Panc1 (cell line): Measurements from ENCODE around the gene B4GALT4. TPM values are rescaled to one million over a fixed set of nuclear protein-coding genes. Genes with fewer than 3 reads are reported as not detected.

Experiments used
- ATAC-seq: fragments of 200-7000 bp; cut with Tn5 transposase; 2 replicates; pipeline ENCODE4 v1.9.1; 2020; ENCODE audit warnings: mild to moderate bottlenecking, moderate library complexity
- BruUV-seq: library from RNA; stranded (reverse); fragments of 400-500 nt; replicated peaks from 2 replicates; lab custom pipeline; 2021; lab: Mats Ljungman, UMichigan
- CTCF ChIA-PET: fragments of 300-600 bp; sonication (Branson Sonifier 250); formaldehyde crosslinking; loops from one replicate; lab custom pipeline; 2022; ENCODE audit warnings: antibody characterized with exemption; lab: Charles Lee
- POLR2A ChIA-PET: fragments of 300-600 bp; sonication (Branson Sonifier 250); formaldehyde crosslinking; loops from one replicate; lab custom pipeline; 2022; ENCODE audit warnings: antibody characterized with exemption; lab: Charles Lee
- DNase-seq: peaks from one replicate; pipeline ENCODE4 v3.0.0-alpha.2; 2010; ENCODE audit warnings: low read depth, low spot score
- H3K27ac ChIP-seq: 2 replicates; pipeline ENCODE4 v1.5.1; 2011; ENCODE audit warnings: mild to moderate bottlenecking, low read length, inconsistent platforms
- H3K27me3 ChIP-seq: fragments of 200-500 bp; sonication (Bioruptor generic); 2 replicates; pipeline ENCODE4 v1.6.0; 2014; ENCODE audit warnings: low read length, inconsistent platforms; ENCODE audit not compliant: control insufficient read depth, insufficient read depth
- H3K36me3 ChIP-seq: fragments of 200-500 bp; sonication (Bioruptor generic); 2 replicates; pipeline ENCODE4 v1.5.1; 2014; ENCODE audit warnings: inconsistent platforms, mild to moderate bottlenecking, low read length, moderate library complexity; ENCODE audit not compliant: control insufficient read depth, insufficient read depth
- H3K4me1 ChIP-seq: 2 replicates; pipeline ENCODE4 v1.5.1; 2011; ENCODE audit warnings: inconsistent platforms, mild to moderate bottlenecking, low read length, moderate library complexity; ENCODE audit not compliant: control insufficient read depth, insufficient read depth
- H3K4me3 ChIP-seq, 2 experiments: 2 replicates each; pipeline ENCODE4 v1.5.1; 2011 to 2012; ENCODE audit warnings: low read depth in 2 of 2, low read length in 2 of 2, mild to moderate bottlenecking in 2 of 2, inconsistent platforms in 1 of 2, moderate library complexity in 1 of 2
- H3K9me3 ChIP-seq: fragments of 200-500 bp; sonication (Bioruptor generic); 2 replicates; pipeline ENCODE4 v1.5.1; 2014; ENCODE audit warnings: low read depth, mild to moderate bottlenecking, inconsistent platforms, low read length, moderate library complexity; ENCODE audit not compliant: control insufficient read depth, insufficient read depth
- CTCF ChIP-seq: fragments of 450-650 bp; IDR thresholded peaks from 2 replicates; pipeline ENCODE4 v1.5.1; 2017; ENCODE audit warnings: mild to moderate bottlenecking
- POLR2AphosphoS5 ChIP-seq: IDR thresholded peaks from 2 replicates; pipeline ENCODE4 v1.6.1; 2012; ENCODE audit warnings: mild to moderate bottlenecking, low read depth, low read length, moderate library complexity
- SIN3A ChIP-seq: IDR thresholded peaks from 2 replicates; pipeline ENCODE4 v1.6.1; 2012; ENCODE audit warnings: low read depth, mild to moderate bottlenecking, low read length, moderate library complexity, borderline replicate concordance; ENCODE audit not compliant: insufficient read depth
- TCF7L2 ChIP-seq: IDR thresholded peaks from 2 replicates; pipeline ENCODE4 v1.6.1; 2011; ENCODE audit warnings: mild to moderate bottlenecking, low read depth, low read length, inconsistent platforms
- in situ Hi-C: cut with HindIII; loops from 2 replicates; pipeline ENCODE4 v1.10.0; 2016; ENCODE audit warnings: low sequenced_read_pairs, low pct_unique_long_range_greater_than_20kb
- intact Hi-C: fragments of 100-400 bp; cut with micrococcal nuclease; formaldehyde crosslinking; loops from one replicate; pipeline ENCODE4 v1.10.0; 2022; ENCODE audit not compliant: unreplicated experiment
- total RNA-seq: library from RNA; stranded (reverse); gene quantifications from one replicate; pipeline ENCODE4 v1.2.1, GENCODE V29; 2021; ENCODE audit not compliant: unreplicated experiment
- TF ChIP-seq, protein P1 (sequence below), 2 experiments: IDR thresholded peaks; 2 replicates each; pipeline ENCODE4 v1.6.1; 2011 to 2012; ENCODE audit warnings: low read depth in 2 of 2, control low read depth in 1 of 2, low read length in 1 of 2, mild to moderate bottlenecking in 1 of 2, moderate library complexity in 1 of 2; ENCODE audit not compliant: insufficient read depth in 1 of 2

The B4GALT4 gene
- total RNA-seq, 1 experiment from 2014 or later, result 27.4 TPM

GRCh38 chr3:119288669-119289403 lies 48.2 kb upstream of the B4GALT4 start:
- no TSS peak for BruUV-seq
- ATAC-seq (no peak), DNase-seq (no peak)
- in situ Hi-C loops, result no loop called here
- ChIA-PET POLR2A (no interaction called here), CTCF (no interaction called here)
- Histone ChIP-seq H3K4me1 (peaks cover 8% of the 10 kb centered on the region), H3K27ac (no peak overlapping the region), H3K9me3 (peaks cover 4% of the 10 kb centered on the region; the same call in 1 of the 2 replicates), H3K36me3 (no peaks in the 10 kb centered on the region), H3K4me3 (no peak overlapping the region), H3K27me3 (no peaks in the 10 kb centered on the region; the same call in 1 of the 2 replicates)
- intact Hi-C loops, result no loop called here
- TF ChIP-seq TCF7L2, result no peak
- TF ChIP-seq, protein P1, sequence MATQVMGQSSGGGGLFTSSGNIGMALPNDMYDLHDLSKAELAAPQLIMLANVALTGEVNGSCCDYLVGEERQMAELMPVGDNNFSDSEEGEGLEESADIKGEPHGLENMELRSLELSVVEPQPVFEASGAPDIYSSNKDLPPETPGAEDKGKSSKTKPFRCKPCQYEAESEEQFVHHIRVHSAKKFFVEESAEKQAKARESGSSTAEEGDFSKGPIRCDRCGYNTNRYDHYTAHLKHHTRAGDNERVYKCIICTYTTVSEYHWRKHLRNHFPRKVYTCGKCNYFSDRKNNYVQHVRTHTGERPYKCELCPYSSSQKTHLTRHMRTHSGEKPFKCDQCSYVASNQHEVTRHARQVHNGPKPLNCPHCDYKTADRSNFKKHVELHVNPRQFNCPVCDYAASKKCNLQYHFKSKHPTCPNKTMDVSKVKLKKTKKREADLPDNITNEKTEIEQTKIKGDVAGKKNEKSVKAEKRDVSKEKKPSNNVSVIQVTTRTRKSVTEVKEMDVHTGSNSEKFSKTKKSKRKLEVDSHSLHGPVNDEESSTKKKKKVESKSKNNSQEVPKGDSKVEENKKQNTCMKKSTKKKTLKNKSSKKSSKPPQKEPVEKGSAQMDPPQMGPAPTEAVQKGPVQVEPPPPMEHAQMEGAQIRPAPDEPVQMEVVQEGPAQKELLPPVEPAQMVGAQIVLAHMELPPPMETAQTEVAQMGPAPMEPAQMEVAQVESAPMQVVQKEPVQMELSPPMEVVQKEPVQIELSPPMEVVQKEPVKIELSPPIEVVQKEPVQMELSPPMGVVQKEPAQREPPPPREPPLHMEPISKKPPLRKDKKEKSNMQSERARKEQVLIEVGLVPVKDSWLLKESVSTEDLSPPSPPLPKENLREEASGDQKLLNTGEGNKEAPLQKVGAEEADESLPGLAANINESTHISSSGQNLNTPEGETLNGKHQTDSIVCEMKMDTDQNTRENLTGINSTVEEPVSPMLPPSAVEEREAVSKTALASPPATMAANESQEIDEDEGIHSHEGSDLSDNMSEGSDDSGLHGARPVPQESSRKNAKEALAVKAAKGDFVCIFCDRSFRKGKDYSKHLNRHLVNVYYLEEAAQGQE (IDR thresholded peaks at IDR 0.05; ENCODE audit: insufficient read depth in 1 of 2, low read depth in 2 of 2, low read length in 1 of 2), result no peak
- no peak for TF ChIP-seq CTCF
- TF ChIP-seq POLR2AphosphoS5, result no peak
- no peak for TF ChIP-seq SIN3A

GRCh38 chr3:119279584-119280243 lies 39.0 kb upstream of the B4GALT4 start:
- no peaks in the 10 kb centered on the region for H3K36me3 ChIP-seq
- H3K9me3 ChIP-seq, result no peaks in the 10 kb centered on the region
- no peaks in the 10 kb centered on the region for H3K4me1 ChIP-seq
- intact Hi-C loops, result loop anchor here (10.0 kb wide), 2 partner anchors 185 to 405 kb away; partner anchors contain the start of genes POGLUT1 and TMEM39A
- in situ Hi-C loops, result no loop called here
- TF ChIP-seq, protein P1 (IDR thresholded peaks at IDR 0.05; ENCODE audit: insufficient read depth in 1 of 2, low read depth in 2 of 2, low read length in 1 of 2), result no peak
- no peak for TF ChIP-seq CTCF
- no peak for TF ChIP-seq TCF7L2
- no peak for TF ChIP-seq SIN3A
- TF ChIP-seq POLR2AphosphoS5, result no peak
- BruUV-seq, result no TSS peak
- ChIA-PET CTCF (no interaction called here), POLR2A (interaction anchor here (0.5 kb wide), 1 partner anchor 38 kb away, joined by 4 read pairs; no protein-coding TSS in a partner anchor)
- no peak overlapping the region for H3K4me3 ChIP-seq
- H3K27ac ChIP-seq, result no peak overlapping the region
- no peak for ATAC-seq
- no peak for DNase-seq
- no peaks in the 10 kb centered on the region for H3K27me3 ChIP-seq
